Caco-2 (cell line): ENCODE data around the gene ERC1. TPM values are rescaled to one million over a fixed set of nuclear protein-coding genes. Genes with fewer than 3 reads are reported as not detected.

Experiments used
- BruUV-seq: library from RNA; stranded (reverse); fragments of 400-500 nt; replicated peaks from 2 replicates; lab custom pipeline; 2021; lab: Mats Ljungman, UMichigan
- CTCF ChIA-PET: fragments of 300-600 bp; sonication (Branson Sonifier 250); formaldehyde crosslinking; loops from one replicate; lab custom pipeline; 2022; ENCODE audit warnings: antibody characterized with exemption; lab: Charles Lee
- POLR2A ChIA-PET: fragments of 300-600 bp; sonication (Branson Sonifier 250); formaldehyde crosslinking; loops from one replicate; lab custom pipeline; 2022; ENCODE audit warnings: antibody characterized with exemption; lab: Charles Lee
- DNase-seq, 2 experiments: peaks; one replicate each; pipeline versions ENCODE4 v3.0.0 to v3.0.0-alpha.2; 2020 to 2022
- H3K27me3 ChIP-seq: replicated peaks from 2 replicates; pipeline ENCODE4 v1.6.0; 2011; ENCODE audit warnings: low read length; ENCODE audit not compliant: control insufficient read depth, insufficient read depth
- H3K36me3 ChIP-seq: 2 replicates; pipeline ENCODE4 v1.5.1; 2011; ENCODE audit warnings: low read length; ENCODE audit not compliant: control insufficient read depth, insufficient read depth
- H3K4me1 ChIP-seq: fragments of 250-450 bp; sonication (Bioruptor Pico); 2 replicates; pipeline ENCODE4 v1.5.1; 2020; ENCODE audit warnings: mild to moderate bottlenecking
- H3K4me3 ChIP-seq: 2 replicates; pipeline ENCODE4 v1.5.1; 2011; ENCODE audit warnings: low read depth, mild to moderate bottlenecking, control low read depth, low read length
- H3K9me3 ChIP-seq: fragments of 250-450 bp; sonication (Bioruptor Pico); 2 replicates; pipeline ENCODE4 v1.5.1; 2020; ENCODE audit warnings: mild to moderate bottlenecking, moderate library complexity
- H3K27ac Mint-ChIP-seq: one replicate; pipeline ENCODE4 v1.8.0; 2022; ENCODE audit warnings: mixed read lengths; ENCODE audit not compliant: unreplicated experiment
- H3K27me3 Mint-ChIP-seq: one replicate; pipeline ENCODE4 v1.8.0; 2022; ENCODE audit warnings: mixed read lengths; ENCODE audit not compliant: insufficient read depth, unreplicated experiment
- H3K36me3 Mint-ChIP-seq: one replicate; pipeline ENCODE4 v1.8.0; 2022; ENCODE audit warnings: mild to moderate bottlenecking, mixed read lengths; ENCODE audit not compliant: insufficient read depth, unreplicated experiment
- H3K4me1 Mint-ChIP-seq: one replicate; pipeline ENCODE4 v1.8.0; 2022; ENCODE audit warnings: low read depth, mixed read lengths; ENCODE audit not compliant: unreplicated experiment
- H3K4me3 Mint-ChIP-seq: one replicate; pipeline ENCODE4 v1.8.0; 2022; ENCODE audit warnings: mild to moderate bottlenecking, moderate library complexity, mixed read lengths; ENCODE audit not compliant: unreplicated experiment
- H3K9me3 Mint-ChIP-seq: one replicate; pipeline ENCODE4 v1.8.0; 2022; ENCODE audit warnings: mixed read lengths; ENCODE audit not compliant: unreplicated experiment
- intact Hi-C: fragments of 100-400 bp; cut with micrococcal nuclease; formaldehyde crosslinking; loops from one replicate; pipeline ENCODE4 v1.10.0; 2022; ENCODE audit not compliant: unreplicated experiment
- total RNA-seq: library from RNA; stranded (reverse); gene quantifications from 2 replicates; pipeline ENCODE4 v1.2.3, GENCODE V29; 2022
- TF ChIP-seq, protein P1 (sequence below), 2 experiments: fragments of 200-600 bp in 1 of 2; IDR thresholded peaks; 1 replicate in 1 of 2; 2 replicates in 1 of 2; pipeline versions ENCODE4 v1.5.1 to v1.8.0; 2011 to 2022; ENCODE audit warnings: antibody characterized with exemption in 1 of 2, control low read depth in 1 of 2, inconsistent platforms in 1 of 2, low read depth in 1 of 2, low read length in 1 of 2, mild to moderate bottlenecking in 1 of 2, moderate library complexity in 1 of 2; ENCODE audit not compliant: insufficient read depth in 1 of 2, severe bottlenecking in 1 of 2, unreplicated experiment in 1 of 2

ERC1 gene
- total RNA-seq, 1 experiment from 2014 or later: 88.4 TPM

GRCh38 chr12:1059162-1059561 lies 68.1 kb downstream of the ERC1 start:
- peaks cover 22% of the 10 kb centered on the region for H3K4me1 Mint-ChIP-seq
- no peak overlapping the region for H3K27ac Mint-ChIP-seq
- Histone ChIP-seq H3K9me3 (peaks cover 31% of the 10 kb centered on the region), H3K36me3 (no peaks in the 10 kb centered on the region), H3K4me1 (peaks cover 11% of the 10 kb centered on the region), H3K27me3 (no peaks in the 10 kb centered on the region), H3K4me3 (no peak overlapping the region)
- BruUV-seq: no TSS peak
- intact Hi-C loops: no loop called here
- POLR2A ChIA-PET: no interaction called here
- no peak overlapping the region for H3K4me3 Mint-ChIP-seq
- peaks cover 55% of the 10 kb centered on the region for H3K9me3 Mint-ChIP-seq
- CTCF ChIA-PET: interaction anchor here (0.7 to 1.4 kb wide), 2 partner anchors 34 to 547 kb away, joined by 3 read pairs; no protein-coding TSS in a partner anchor
- H3K36me3 Mint-ChIP-seq: peaks cover 44% of the 10 kb centered on the region
- DNase-seq: no peak
- no peaks in the 10 kb centered on the region for H3K27me3 Mint-ChIP-seq
- TF ChIP-seq, protein P1, sequence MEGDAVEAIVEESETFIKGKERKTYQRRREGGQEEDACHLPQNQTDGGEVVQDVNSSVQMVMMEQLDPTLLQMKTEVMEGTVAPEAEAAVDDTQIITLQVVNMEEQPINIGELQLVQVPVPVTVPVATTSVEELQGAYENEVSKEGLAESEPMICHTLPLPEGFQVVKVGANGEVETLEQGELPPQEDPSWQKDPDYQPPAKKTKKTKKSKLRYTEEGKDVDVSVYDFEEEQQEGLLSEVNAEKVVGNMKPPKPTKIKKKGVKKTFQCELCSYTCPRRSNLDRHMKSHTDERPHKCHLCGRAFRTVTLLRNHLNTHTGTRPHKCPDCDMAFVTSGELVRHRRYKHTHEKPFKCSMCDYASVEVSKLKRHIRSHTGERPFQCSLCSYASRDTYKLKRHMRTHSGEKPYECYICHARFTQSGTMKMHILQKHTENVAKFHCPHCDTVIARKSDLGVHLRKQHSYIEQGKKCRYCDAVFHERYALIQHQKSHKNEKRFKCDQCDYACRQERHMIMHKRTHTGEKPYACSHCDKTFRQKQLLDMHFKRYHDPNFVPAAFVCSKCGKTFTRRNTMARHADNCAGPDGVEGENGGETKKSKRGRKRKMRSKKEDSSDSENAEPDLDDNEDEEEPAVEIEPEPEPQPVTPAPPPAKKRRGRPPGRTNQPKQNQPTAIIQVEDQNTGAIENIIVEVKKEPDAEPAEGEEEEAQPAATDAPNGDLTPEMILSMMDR (IDR thresholded peaks at IDR 0.05; ENCODE audit: insufficient read depth in 1 of 2, low read depth in 1 of 2, low read length in 1 of 2, severe bottlenecking in 1 of 2, unreplicated experiment in 1 of 2): no peak

- H3K4me3 ChIP-seq: no peak overlapping the region
- H3K27me3 ChIP-seq: no peaks in the 10 kb centered on the region
- no TSS peak for BruUV-seq
- CTCF ChIA-PET: interaction anchor here (0.6 kb wide), 1 partner anchor 29 kb away, joined by 4 read pairs; no protein-coding TSS in a partner anchor
- H3K9me3 Mint-ChIP-seq: peaks cover 47% of the 10 kb centered on the region
- peaks cover 24% of the 10 kb centered on the region for H3K9me3 ChIP-seq
- H3K4me1 ChIP-seq: no peaks in the 10 kb centered on the region
- intact Hi-C loops: no loop called here
- H3K27ac Mint-ChIP-seq: no peak overlapping the region
- DNase-seq: no peak
- POLR2A ChIA-PET: no interaction called here
- H3K4me1 Mint-ChIP-seq: no peaks in the 10 kb centered on the region
- H3K36me3 Mint-ChIP-seq: peaks cover 31% of the 10 kb centered on the region
- TF ChIP-seq, protein P1 (IDR thresholded peaks at IDR 0.05; ENCODE audit: insufficient read depth in 1 of 2, low read depth in 1 of 2, low read length in 1 of 2, severe bottlenecking in 1 of 2, unreplicated experiment in 1 of 2): no peak
- no peaks in the 10 kb centered on the region for H3K36me3 ChIP-seq
- H3K27me3 Mint-ChIP-seq: no peaks in the 10 kb centered on the region
- no peak overlapping the region for H3K4me3 Mint-ChIP-seq
Measured at GRCh38 chr12:1063852-1064251, 72.8 kb downstream of the ERC1 start.

GRCh38 chr12:1064317-1064716 lies 73.3 kb downstream of the ERC1 start:
- H3K4me3 Mint-ChIP-seq: no peak overlapping the region
- Histone ChIP-seq H3K36me3 (no peaks in the 10 kb centered on the region), H3K4me3 (no peak overlapping the region), H3K4me1 (no peaks in the 10 kb centered on the region), H3K27me3 (no peaks in the 10 kb centered on the region), H3K9me3 (peaks cover 20% of the 10 kb centered on the region)
- DNase-seq: no peak
- POLR2A ChIA-PET: no interaction called here
- intact Hi-C loops: no loop called here
- CTCF ChIA-PET: interaction anchor here (0.6 kb wide), 1 partner anchor 29 kb away, joined by 4 read pairs; no protein-coding TSS in a partner anchor
- no peaks in the 10 kb centered on the region for H3K27me3 Mint-ChIP-seq
- H3K4me1 Mint-ChIP-seq: no peaks in the 10 kb centered on the region
- no peak overlapping the region for H3K27ac Mint-ChIP-seq
- H3K9me3 Mint-ChIP-seq: peaks cover 42% of the 10 kb centered on the region
- TF ChIP-seq, protein P1 (IDR thresholded peaks at IDR 0.05; ENCODE audit: insufficient read depth in 1 of 2, low read depth in 1 of 2, low read length in 1 of 2, severe bottlenecking in 1 of 2, unreplicated experiment in 1 of 2): no peak
- peaks cover 26% of the 10 kb centered on the region for H3K36me3 Mint-ChIP-seq
- BruUV-seq: no TSS peak
